OCI-LY3 (cell line): ENCODE results near the gene EIPR1.

ENCODE experiments used
- EZH2phosphoT487 ChIP-seq: fragments of 200-600 bp; shearing (Covaris generic); IDR thresholded peaks from 2 replicates; pipeline ENCODE4 v1.6.1; 2018; ENCODE audit warnings: antibody characterized with exemption, mixed run types, low read depth
- TF ChIP-seq, protein P1 (sequence below): fragments of 200-600, 300-600 bp; sonication (generic); IDR thresholded peaks from 2 replicates; pipeline ENCODE4 v1.5.1; 2014; ENCODE audit warnings: antibody characterized with exemption, low read length, low read depth

DNA sequence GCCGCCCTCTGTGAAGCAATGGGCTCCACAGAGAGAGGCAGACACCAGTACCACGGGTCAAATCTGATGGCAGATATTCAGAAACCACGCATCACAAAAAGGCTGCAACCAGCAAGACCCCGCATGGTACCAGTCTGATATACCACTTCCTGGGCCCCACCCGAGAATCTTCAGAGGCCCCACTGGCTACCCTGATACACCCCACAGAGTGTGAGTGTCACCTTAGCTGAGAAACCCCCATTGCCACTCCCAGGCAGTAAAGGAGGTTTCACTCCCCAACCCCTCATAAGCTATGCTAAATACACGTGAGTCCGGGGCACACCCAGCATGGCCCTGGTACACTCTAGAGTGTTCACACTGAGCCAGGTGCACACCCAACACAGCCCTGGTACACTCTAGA lies 160.0 kb downstream of the EIPR1 start:
- TF ChIP-seq, protein P1, sequence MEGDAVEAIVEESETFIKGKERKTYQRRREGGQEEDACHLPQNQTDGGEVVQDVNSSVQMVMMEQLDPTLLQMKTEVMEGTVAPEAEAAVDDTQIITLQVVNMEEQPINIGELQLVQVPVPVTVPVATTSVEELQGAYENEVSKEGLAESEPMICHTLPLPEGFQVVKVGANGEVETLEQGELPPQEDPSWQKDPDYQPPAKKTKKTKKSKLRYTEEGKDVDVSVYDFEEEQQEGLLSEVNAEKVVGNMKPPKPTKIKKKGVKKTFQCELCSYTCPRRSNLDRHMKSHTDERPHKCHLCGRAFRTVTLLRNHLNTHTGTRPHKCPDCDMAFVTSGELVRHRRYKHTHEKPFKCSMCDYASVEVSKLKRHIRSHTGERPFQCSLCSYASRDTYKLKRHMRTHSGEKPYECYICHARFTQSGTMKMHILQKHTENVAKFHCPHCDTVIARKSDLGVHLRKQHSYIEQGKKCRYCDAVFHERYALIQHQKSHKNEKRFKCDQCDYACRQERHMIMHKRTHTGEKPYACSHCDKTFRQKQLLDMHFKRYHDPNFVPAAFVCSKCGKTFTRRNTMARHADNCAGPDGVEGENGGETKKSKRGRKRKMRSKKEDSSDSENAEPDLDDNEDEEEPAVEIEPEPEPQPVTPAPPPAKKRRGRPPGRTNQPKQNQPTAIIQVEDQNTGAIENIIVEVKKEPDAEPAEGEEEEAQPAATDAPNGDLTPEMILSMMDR, result no peak
- TF ChIP-seq EZH2phosphoT487, result no peak
